Iris pigment epithelial cell (primary cell): ENCODE results near the gene SLC6A13.
"Not testable (repeated sequence)": the region's sequence is repeated elsewhere in the genome, so short reads cannot be mapped to it uniquely, and the experiment has no call there.

ENCODE experiments used
- DNase-seq: peaks from one replicate; pipeline ENCODE4 v3.0.0-alpha.2; 2011; ENCODE audit warnings: low read depth

Gene SLC6A13

GRCh38 chr12:197911-198695 is 64.5 kb downstream of the SLC6A13 start:
- DNase-seq = no peak

GRCh38 chr12:197347-197746 is 65.3 kb downstream of the SLC6A13 start:
- DNase-seq = no peak

DNA sequence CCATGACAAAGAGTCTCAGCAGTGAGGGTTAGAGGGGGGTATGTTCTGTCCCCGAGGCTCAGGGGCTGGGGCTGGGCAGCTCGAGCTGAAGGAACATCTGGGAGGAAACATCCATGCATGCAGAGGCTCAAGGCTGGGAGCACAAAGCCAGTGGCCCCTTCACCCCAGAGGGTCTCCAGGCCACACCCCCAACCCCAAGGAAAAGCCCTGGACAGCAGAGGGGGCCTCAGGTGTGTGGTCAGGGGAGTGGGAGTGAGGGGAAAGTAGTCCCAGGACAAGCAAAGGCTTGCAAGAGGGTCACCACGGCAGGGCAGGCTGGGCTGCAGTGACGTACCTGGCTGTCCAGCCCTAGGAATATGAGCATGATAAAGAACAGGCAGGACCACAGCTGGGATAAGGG is 66.2 kb downstream of the SLC6A13 start:
- no peak for DNase-seq

DNA sequence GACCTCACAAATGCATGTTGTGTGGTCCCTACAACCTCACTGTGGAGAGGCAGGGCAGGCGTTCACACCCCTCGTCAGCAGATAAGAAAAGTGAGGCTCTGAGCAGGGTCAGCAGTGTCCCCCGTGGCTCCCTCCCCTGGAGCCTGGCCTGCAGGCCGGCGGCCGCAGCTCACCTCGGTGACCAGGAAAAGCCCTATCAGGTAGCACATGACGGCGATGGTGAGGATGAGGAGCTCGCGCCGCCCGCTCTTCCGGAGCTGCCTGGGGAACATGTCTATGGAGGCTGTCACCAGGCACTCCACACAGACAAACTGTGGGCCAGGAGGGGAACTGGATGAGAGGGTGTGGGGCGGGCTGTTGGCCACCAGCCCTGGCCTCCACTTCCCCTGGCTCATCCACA is 66.7 kb downstream of the SLC6A13 start:
- DNase-seq = no peak

GRCh38 chr12:195156-195555 is 67.5 kb downstream of the SLC6A13 start:
- DNase-seq = no peak

DNA sequence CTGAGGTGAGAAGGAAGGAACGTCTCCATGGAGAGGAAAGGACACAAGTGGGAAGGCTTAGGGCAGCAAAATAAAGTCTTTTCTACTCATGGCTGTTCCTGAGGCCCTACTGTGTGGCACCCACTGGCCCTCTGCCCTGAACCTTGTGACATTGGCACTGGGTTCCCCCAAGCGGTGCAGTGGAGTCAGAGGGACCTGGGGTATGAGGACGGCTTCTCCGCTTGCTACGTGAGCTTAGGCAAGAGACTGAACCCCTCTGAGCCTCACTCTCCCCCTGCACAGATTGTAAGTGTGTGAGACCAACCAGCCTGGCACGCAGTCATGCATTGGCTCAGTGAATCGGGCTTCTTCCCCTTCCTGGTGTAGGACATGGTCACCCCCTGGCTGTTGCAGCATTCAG is 68.4 kb downstream of the SLC6A13 start:
- no peak for DNase-seq

GRCh38 chr12:193261-193660 is 69.4 kb downstream of the SLC6A13 start:
- no peak for DNase-seq

- DNase-seq = no peak
Observed at GRCh38 chr12:191541-191940, 71.1 kb downstream of the SLC6A13 start.

- no peak for DNase-seq
Observed at GRCh38 chr12:190881-191280, 71.8 kb downstream of the SLC6A13 start.

DNA sequence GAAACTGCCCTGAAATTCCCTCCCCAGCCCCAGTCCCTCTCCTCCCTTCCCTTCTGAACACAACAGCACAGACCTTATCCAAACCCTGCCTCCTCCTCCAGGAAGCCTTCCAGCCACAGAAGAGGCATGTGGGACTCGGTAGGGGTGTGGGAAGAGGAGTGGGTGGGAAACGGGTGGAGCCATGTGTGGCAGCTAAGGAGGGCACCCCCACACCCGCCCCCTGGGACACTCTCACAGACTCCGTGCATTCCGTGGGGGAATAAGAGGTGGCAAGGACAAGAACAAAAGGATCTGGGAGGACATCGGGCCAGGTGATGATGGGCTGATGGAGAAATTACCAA is 73.0 kb downstream of the SLC6A13 start:
- DNase-seq = no peak

DNA sequence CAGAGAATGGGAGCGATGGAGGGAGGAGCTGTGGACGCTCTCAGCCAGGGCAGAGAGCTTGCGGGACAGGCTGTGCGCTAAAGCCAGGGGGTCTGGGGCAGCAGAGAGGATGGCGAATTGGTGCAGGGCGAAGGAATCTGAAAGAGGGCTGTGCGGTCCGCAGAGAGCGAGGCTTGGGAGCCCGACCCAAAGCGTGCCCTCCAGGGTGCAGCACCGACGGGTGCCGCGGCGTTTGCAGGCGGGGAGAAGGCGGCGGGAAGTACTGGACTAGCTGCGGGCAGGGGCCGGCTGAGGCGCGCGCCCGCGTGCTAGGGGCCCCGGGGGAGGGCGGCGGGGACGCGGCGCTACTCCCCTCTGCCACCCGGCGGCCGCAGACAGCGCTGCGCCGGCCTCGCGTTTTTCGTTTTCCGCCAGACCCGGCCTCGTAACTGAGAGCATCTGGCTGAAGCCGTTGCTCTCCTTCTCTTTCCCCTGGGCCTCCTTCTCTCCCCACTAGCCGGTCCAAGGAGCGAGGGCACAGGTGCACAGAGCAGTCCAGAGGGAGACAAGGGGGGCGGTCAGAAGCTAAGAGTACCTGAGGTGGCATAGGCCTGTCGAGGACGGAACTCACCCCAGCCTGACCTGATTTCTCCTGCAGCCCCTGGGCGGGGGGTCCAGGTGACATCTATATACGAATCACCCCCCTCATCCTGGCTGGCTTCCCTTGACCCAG is 73.6 kb downstream of the SLC6A13 start:
- peak; percentile 59 for DNase-seq

DNA sequence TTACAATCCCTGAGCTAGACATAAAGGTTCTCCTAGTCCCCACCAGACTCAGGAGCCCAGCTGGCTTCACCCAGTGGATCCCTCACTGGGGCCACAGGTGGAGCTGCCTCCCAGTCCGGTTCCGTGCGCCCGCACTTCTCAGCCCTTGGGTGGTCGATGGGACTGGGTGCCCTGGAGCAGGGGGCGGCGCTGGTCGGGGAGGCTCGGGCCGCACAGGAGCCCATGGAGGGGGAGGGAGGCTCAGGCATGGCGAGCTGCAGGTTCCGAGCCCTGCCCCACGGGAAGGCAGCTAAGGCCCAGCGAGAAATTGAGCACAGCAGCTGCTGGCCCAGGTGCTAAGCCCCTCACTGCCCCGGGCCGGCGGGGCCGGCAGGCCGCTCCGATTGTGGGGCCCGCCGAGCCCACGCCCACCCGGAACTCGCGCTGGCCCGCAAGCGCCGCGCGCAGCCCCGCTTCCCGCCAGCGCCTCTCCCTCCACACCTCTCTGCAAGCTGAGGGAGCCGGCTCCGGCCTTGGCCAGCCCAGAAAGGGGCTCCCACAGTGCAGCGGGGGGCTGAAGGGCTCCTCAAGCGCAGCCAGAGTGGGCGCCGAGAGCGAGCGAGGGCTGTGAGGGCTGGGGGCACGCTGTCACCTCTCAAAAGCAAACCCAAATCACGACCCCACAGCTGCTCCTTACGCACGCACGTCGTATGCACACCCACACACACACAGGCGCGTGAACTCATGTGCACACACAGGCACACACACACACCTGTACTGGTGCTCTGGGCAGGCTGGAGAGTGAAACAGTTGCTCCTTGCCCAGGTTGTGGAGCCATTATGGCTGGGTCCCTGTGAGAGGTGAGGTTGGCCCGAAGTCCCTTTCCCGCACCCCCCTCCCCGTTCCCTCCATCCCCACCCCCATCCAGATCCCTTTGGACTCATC is 74.4 kb downstream of the SLC6A13 start:
- not testable (repeated sequence) for DNase-seq

DNA sequence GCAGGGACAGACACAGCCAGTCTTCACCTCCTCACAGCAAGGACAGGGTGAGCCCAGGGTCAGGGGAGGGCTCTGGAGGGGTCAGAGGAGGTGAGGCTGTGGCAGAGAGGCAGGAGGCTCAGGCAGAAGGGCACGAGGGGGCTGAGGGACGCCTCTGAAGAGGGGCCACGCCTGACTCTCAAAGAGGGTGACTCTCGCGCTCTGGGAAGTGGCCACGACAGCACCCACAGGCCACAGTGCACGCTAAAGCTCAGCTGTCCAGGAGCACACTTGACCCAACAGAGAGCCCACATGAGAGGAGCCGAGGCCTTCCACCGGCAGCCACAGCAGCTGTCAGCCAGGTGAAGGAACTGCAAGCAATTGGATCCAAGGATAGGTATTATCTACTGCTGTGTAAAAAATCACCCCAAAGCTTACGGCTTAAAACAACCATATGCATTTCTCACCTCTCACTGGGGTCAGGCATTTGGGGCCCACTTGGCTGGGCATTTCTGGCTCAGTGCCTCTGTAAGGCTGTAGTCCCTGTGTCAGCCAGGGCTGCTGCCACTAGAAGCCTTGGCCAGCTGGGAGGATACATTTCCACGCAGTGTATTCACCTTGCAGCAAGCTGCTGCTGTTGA is 76.5 kb downstream of the SLC6A13 start:
- DNase-seq = no peak

- no peak for DNase-seq
Observed at GRCh38 chr12:185576-185955, 77.1 kb downstream of the SLC6A13 start.

GRCh38 chr12:184811-185575 is 77.6 kb downstream of the SLC6A13 start:
- DNase-seq = no peak

GRCh38 chr12:182381-182892 is 80.2 kb downstream of the SLC6A13 start:
- DNase-seq = peak; percentile 73

- DNase-seq = no peak
Observed at GRCh38 chr12:181921-182320, 80.7 kb downstream of the SLC6A13 start.

- DNase-seq = peak; percentile 44
Observed at GRCh38 chr12:180445-180844, 82.2 kb downstream of the SLC6A13 start.

DNA sequence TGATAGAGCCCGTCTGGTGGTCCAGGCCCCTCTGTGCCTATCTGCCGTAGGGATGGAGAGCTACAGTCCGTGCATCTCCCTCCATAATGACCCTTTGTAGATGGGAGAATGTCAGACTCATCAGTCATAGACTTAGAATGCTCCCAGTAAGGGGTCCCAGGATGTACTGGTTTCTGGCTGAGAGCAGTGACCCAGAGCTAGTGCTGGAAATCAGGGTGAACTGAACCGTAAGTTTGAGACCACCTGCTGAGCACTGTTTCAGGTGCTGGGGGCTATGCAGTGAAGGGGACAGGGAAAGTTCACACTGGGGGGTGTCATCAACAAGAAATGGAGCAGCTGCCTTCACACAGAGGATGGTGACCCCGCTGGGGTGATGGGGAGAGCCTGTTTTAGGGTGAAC is 82.8 kb downstream of the SLC6A13 start:
- no peak for DNase-seq

GRCh38 chr12:179131-179884 is 83.3 kb downstream of the SLC6A13 start:
- no peak for DNase-seq

- DNase-seq = no peak
Observed at GRCh38 chr12:178829-179109, 83.9 kb downstream of the SLC6A13 start.
